RKO (cell line): Measurements from ENCODE around the gene TMEM242.
A peak's percentile ranks its signal among the peaks of the same experiment; 100 is the strongest.

Source experiments
- DNase-seq: peaks from one replicate; pipeline ENCODE4 v3.0.0-alpha.2; 2016; ENCODE audit warnings: low spot score

TMEM242 gene

GRCh38 chr6:157288575-157288974 is 34.7 kb downstream of the TMEM242 start:
- DNase-seq = no peak

GRCh38 chr6:157287923-157288322 is 35.4 kb downstream of the TMEM242 start:
- no peak for DNase-seq

- DNase-seq = no peak
Measured at GRCh38 chr6:157287247-157287850, 36.0 kb downstream of the TMEM242 start.

- no peak for DNase-seq
Measured at GRCh38 chr6:157285422-157285779, 37.9 kb downstream of the TMEM242 start.

GRCh38 chr6:157284738-157285421 is 38.4 kb downstream of the TMEM242 start:
- no peak for DNase-seq

GRCh38 chr6:157283900-157284737 is 39.2 kb downstream of the TMEM242 start:
- no peak for DNase-seq

- no peak for DNase-seq
Measured at GRCh38 chr6:157283330-157283898, 39.9 kb downstream of the TMEM242 start.

- DNase-seq = no peak
Measured at GRCh38 chr6:157282284-157282683, 41.0 kb downstream of the TMEM242 start.

- DNase-seq = no peak
Measured at GRCh38 chr6:157281570-157281969, 41.7 kb downstream of the TMEM242 start.

- DNase-seq = no peak
Measured at GRCh38 chr6:157280947-157281346, 42.4 kb downstream of the TMEM242 start.

GRCh38 chr6:157280157-157280556 is 43.2 kb downstream of the TMEM242 start:
- DNase-seq = no peak

GRCh38 chr6:157278171-157278570 is 45.1 kb downstream of the TMEM242 start:
- DNase-seq = no peak

- no peak for DNase-seq
Measured at GRCh38 chr6:157276731-157277130, 46.6 kb downstream of the TMEM242 start.

GRCh38 chr6:157276134-157276532 is 47.2 kb downstream of the TMEM242 start:
- DNase-seq = no peak

- DNase-seq = peak; percentile 72
Measured at GRCh38 chr6:157274471-157275226, 48.7 kb downstream of the TMEM242 start.

- no peak for DNase-seq
Measured at GRCh38 chr6:157273756-157274470, 49.4 kb downstream of the TMEM242 start.

- DNase-seq = no peak
Measured at GRCh38 chr6:157272866-157273755, 50.2 kb downstream of the TMEM242 start.

GRCh38 chr6:157272372-157272771 is 50.9 kb downstream of the TMEM242 start:
- no peak for DNase-seq

GRCh38 chr6:157271911-157272310 is 51.4 kb downstream of the TMEM242 start:
- no peak for DNase-seq

- no peak for DNase-seq
Measured at GRCh38 chr6:157271441-157271840, 51.9 kb downstream of the TMEM242 start.
